COLO668 (cell line): Measurements from ENCODE around the gene PLA2G6.
A peak's percentile ranks its signal among the peaks of the same experiment; 100 is the strongest.
"Not testable (repeated sequence)": the region's sequence is repeated elsewhere in the genome, so short reads cannot be mapped to it uniquely, and the experiment has no call there.

Experiments
- DNase-seq: peaks from one replicate; lab custom pipeline; 2025; ENCODE audit not compliant: unreplicated experiment; lab: John Stamatoyannopoulos, UW

The PLA2G6 gene

GRCh38 chr22:38191731-38192474, 10.3 kb upstream of the PLA2G6 start:
- no peak for DNase-seq

GRCh38 chr22:38191055-38191454, 9.4 kb upstream of the PLA2G6 start:
- no peak for DNase-seq

GRCh38 chr22:38190581-38190980, 9.0 kb upstream of the PLA2G6 start:
- DNase-seq = no peak

- DNase-seq = no peak
These were observed 7.5 kb upstream of the PLA2G6 start for GRCh38 chr22:38189104-38189503.

- peak; percentile 47 for DNase-seq
These were observed 6.0 kb upstream of the PLA2G6 start for GRCh38 chr22:38187413-38188212.

- no peak for DNase-seq
These were observed 4.8 kb upstream of the PLA2G6 start for GRCh38 chr22:38186429-38186828.

- no peak for DNase-seq
These were observed 3.2 kb upstream of the PLA2G6 start for GRCh38 chr22:38184788-38185187.

GRCh38 chr22:38180841-38181452, 683 bp downstream of the PLA2G6 start:
- DNase-seq = peak; percentile 56

GRCh38 chr22:38178605-38178937, 3.1 kb downstream of the PLA2G6 start:
- not testable (repeated sequence) for DNase-seq

- peak; percentile 75 for DNase-seq
These were observed 3.6 kb downstream of the PLA2G6 start for GRCh38 chr22:38177926-38178604.

GRCh38 chr22:38177571-38177925, 4.1 kb downstream of the PLA2G6 start:
- not testable (repeated sequence) for DNase-seq

- DNase-seq = no peak
These were observed 4.6 kb downstream of the PLA2G6 start for GRCh38 chr22:38177044-38177443.

- DNase-seq = no peak
These were observed 5.4 kb downstream of the PLA2G6 start for GRCh38 chr22:38176170-38176741.

- no peak for DNase-seq
These were observed 6.2 kb downstream of the PLA2G6 start for GRCh38 chr22:38175206-38176118.

GRCh38 chr22:38174626-38175025, 7.0 kb downstream of the PLA2G6 start:
- DNase-seq = no peak

- DNase-seq = no peak
These were observed 8.1 kb downstream of the PLA2G6 start for GRCh38 chr22:38173641-38173906.

GRCh38 chr22:38172832-38173640, 8.6 kb downstream of the PLA2G6 start:
- peak; percentile 38 for DNase-seq

GRCh38 chr22:38171927-38172831, 9.5 kb downstream of the PLA2G6 start:
- DNase-seq = no peak

- no peak for DNase-seq
These were observed 11.2 kb downstream of the PLA2G6 start for GRCh38 chr22:38170469-38170868.
